K562 (cell line): ENCODE data around the gene DNASE2B. TPM values are rescaled to one million over a fixed set of nuclear protein-coding genes. Genes with fewer than 3 reads are reported as not detected.

Experiments
- ATAC-seq: fragments of 200-7000 bp; cut with Tn5 transposase; 3 replicates; pipeline ENCODE4 v1.9.1; 2020; ENCODE audit warnings: moderate library complexity
- BruUV-seq: library from RNA; stranded (reverse); fragments of 400-500 nt; replicated peaks from 2 replicates; lab custom pipeline; 2021; lab: Mats Ljungman, UMichigan
- CTCF ChIA-PET: fragments of 300-600 bp; formaldehyde crosslinking; extraction: SDS; loops from one replicate; lab custom pipeline; 2021; ENCODE audit warnings: low intra/inter-chr PET ratio; lab: Yijun Ruan, JAX
- POLR2A ChIA-PET: fragments of 300-600, 350-650 bp; sonication (Branson Sonifier 250); formaldehyde crosslinking; extraction: SDS; loops from one replicate; lab custom pipeline; 2021; ENCODE audit warnings: antibody characterized with exemption, inconsistent platforms; lab: Yijun Ruan, JAX
- DNase-seq, 4 experiments: peaks; one replicate each; pipeline versions ENCODE4 v3.0.0 to v3.0.0-alpha.2; 2011 to 2018; ENCODE audit warnings: low spot score in 3 of 4, mixed read lengths in 3 of 4; ENCODE audit errors: extremely low read depth in 1 of 4
- FAIRE-seq: peaks from 2 replicates; lab custom pipeline; 2011; peaks lifted over from hg19 to GRCh38; lab: Jason Lieb, UNC
- H2AFZ ChIP-seq: 2 replicates; pipeline ENCODE4 v1.6.0; 2011; ENCODE audit warnings: low read depth, low read length, control low read depth, inconsistent platforms
- H3K27ac ChIP-seq: fragments of 200-600 bp; 3 replicates; pipeline ENCODE4 v1.8.0; 2011; ENCODE audit warnings: low read depth, mild to moderate bottlenecking, control low read depth, inconsistent platforms, low read length, moderate library complexity, mixed read lengths; ENCODE audit errors: extremely low read depth
- H3K27me3 ChIP-seq, 2 experiments: fragments of 300-600 bp in 1 of 2; 2 replicates in 1 of 2; 3 replicates in 1 of 2; pipeline versions ENCODE4 v1.6.0 to v1.8.0; 2011; ENCODE audit warnings: inconsistent platforms in 2 of 2, low read length in 2 of 2, mild to moderate bottlenecking in 1 of 2, mixed read lengths in 1 of 2, moderate library complexity in 1 of 2; ENCODE audit not compliant: control insufficient read depth in 2 of 2, insufficient read depth in 2 of 2
- H3K36me3 ChIP-seq: fragments of 300-600 bp; 3 replicates; pipeline ENCODE4 v1.8.0; 2011; ENCODE audit warnings: mild to moderate bottlenecking, low read length, inconsistent platforms; ENCODE audit not compliant: control insufficient read depth, insufficient read depth
- H3K4me1 ChIP-seq, 2 experiments: fragments of 200-600 bp in 1 of 2; replicated peaks in 1 of 2; 2 replicates in 1 of 2; 3 replicates in 1 of 2; pipeline versions ENCODE4 v1.5.1 to v1.8.0; 2011; ENCODE audit warnings: inconsistent platforms in 2 of 2, low read length in 2 of 2, mild to moderate bottlenecking in 1 of 2, mixed read lengths in 1 of 2, moderate library complexity in 1 of 2; ENCODE audit not compliant: control insufficient read depth in 2 of 2, insufficient read depth in 2 of 2
- H3K4me2 ChIP-seq: 2 replicates; pipeline ENCODE4 v1.6.1; 2011; ENCODE audit warnings: low read length, control low read depth, inconsistent platforms, mixed read lengths; ENCODE audit not compliant: insufficient read depth
- H3K4me3 ChIP-seq: fragments of 200-600 bp; sonication (generic), shearing (Covaris generic); 2 replicates; pipeline ENCODE4 v1.5.1; 2016; ENCODE audit warnings: control low read depth, inconsistent platforms
- H3K79me2 ChIP-seq: fragments of 200-600 bp; 3 replicates; pipeline ENCODE4 v1.8.0; 2011; ENCODE audit warnings: low read length, inconsistent platforms; ENCODE audit not compliant: control insufficient read depth, insufficient read depth
- H3K9ac ChIP-seq, 2 experiments: 2 replicates each; pipeline versions ENCODE4 v1.6.0 to v1.6.1; 2011; ENCODE audit warnings: low read depth in 2 of 2, low read length in 2 of 2, control low read depth in 1 of 2, inconsistent platforms in 1 of 2, mild to moderate bottlenecking in 1 of 2, mixed read lengths in 1 of 2; ENCODE audit not compliant: insufficient read depth in 1 of 2
- H3K9me1 ChIP-seq: one replicate; pipeline ENCODE4 v1.6.0; 2011; ENCODE audit warnings: inconsistent platforms, mild to moderate bottlenecking, low read length, moderate library complexity; ENCODE audit not compliant: control insufficient read depth, insufficient read depth
- H3K9me3 ChIP-seq: replicated peaks from 2 replicates; pipeline ENCODE4 v1.5.1; 2011; ENCODE audit warnings: low read depth, low read length, inconsistent platforms; ENCODE audit not compliant: control insufficient read depth, insufficient read depth
- H4K20me1 ChIP-seq: replicated peaks from 2 replicates; pipeline ENCODE4 v1.6.1; 2011; ENCODE audit warnings: low read length, inconsistent platforms, mixed read lengths; ENCODE audit not compliant: control insufficient read depth, insufficient read depth
- ARID3A ChIP-seq: IDR thresholded peaks from 2 replicates; pipeline ENCODE4 v1.6.1; 2012; ENCODE audit warnings: low read depth, low read length, improper control_type of control experiment, borderline replicate concordance
- ATF7 ChIP-seq: fragments of 450-650 bp; IDR thresholded peaks from 2 replicates; pipeline ENCODE4 v1.7.1; 2014; ENCODE audit warnings: mild to moderate bottlenecking, moderate library complexity
- CREB1 ChIP-seq, 2 experiments: sonication (generic) in 1 of 2; formaldehyde crosslinking in 1 of 2; IDR thresholded peaks; 2 replicates each; pipeline versions ENCODE4 v1.6.1 to v1.8.0; 2012 to 2022; ENCODE audit warnings: inconsistent platforms in 1 of 2, mild to moderate bottlenecking in 1 of 2, missing genetic modification reagents in 1 of 2, moderate library complexity in 1 of 2
- FOXK2 ChIP-seq, 2 experiments: fragments of 450-650 bp; IDR thresholded peaks in 1 of 2; conservative IDR thresholded peaks in 1 of 2; 2 replicates each; pipeline ENCODE4 v1.6.1; 2016; ENCODE audit warnings: low read depth in 2 of 2, mild to moderate bottlenecking in 1 of 2
- PHF21A ChIP-seq: fragments of 450-650 bp; IDR thresholded peaks from 2 replicates; pipeline ENCODE4 v1.6.1; 2017; ENCODE audit warnings: low read depth, borderline replicate concordance
- ZNF280A ChIP-seq: fragments of 450-650 bp; IDR thresholded peaks from 2 replicates; pipeline ENCODE4 v1.6.1; 2018; ENCODE audit warnings: mild to moderate bottlenecking, low read depth; ENCODE audit not compliant: partially characterized antibody
- WGBS: fragments of 100-300 bp; shearing (Covaris generic); methylation state at CpG from one replicate; pipeline ENCODE4 v1.1.6; 2016; ENCODE audit warnings: low coverage, mixed read lengths; ENCODE audit not compliant: insufficient coverage; ENCODE audit errors: missing lambda C conversion rate; 5-methylcytosine and 5-hydroxymethylcytosine counted together
- in situ Hi-C: fragments of 300-500 bp; cut with MboI; formaldehyde crosslinking; loops from 4 replicates; pipeline ENCODE4 v1.15.0; 2018; ENCODE audit warnings: inconsistent platforms, mixed read lengths
- intact Hi-C: fragments of 100-400 bp; cut with micrococcal nuclease; formaldehyde crosslinking; loops from 2 replicates; pipeline ENCODE4 v1.14.2; 2022
- polyA plus RNA-seq, 8 experiments: library from polyadenylated mRNA; depleted of rRNA in 4 of 8; stranded (reverse) in 5 of 8; unstranded in 3 of 8; fragments of >200 nt; fragmentation: Nextera tagmentation in 2 of 8; fragmentation: Illumina TruSeq in 1 of 8; extraction: Ambion mirVana in 2 of 8; extraction: Trizol in 1 of 8; gene quantifications; 2 replicates each; pipeline versions ENCODE4 v1.2.1 to v1.2.3, GENCODE V29; 2011 to 2014; ENCODE audit warnings: inconsistent platforms in 1 of 8, missing spikeins in 1 of 8
- total RNA-seq, 7 experiments: library from RNA; depleted of rRNA in 6 of 7; stranded (reverse); fragments of >200 nt in 6 of 7; fragmentation: Illumina TruSeq in 2 of 7; extraction: Trizol in 2 of 7; gene quantifications; 2 replicates each; pipeline versions ENCODE4 v1.2.1 to v1.2.3, GENCODE V29; 2011 to 2021; ENCODE audit warnings: low replicate concordance in 1 of 7
- TF ChIP-seq, protein P1 (sequence below): sonication (generic); formaldehyde crosslinking; IDR thresholded peaks from 2 replicates; pipeline ENCODE4 v1.8.0; 2022; ENCODE audit warnings: missing genetic modification reagents, mild to moderate bottlenecking, moderate library complexity, borderline replicate concordance
- TF ChIP-seq, protein P2 (sequence below): fragments of 250-450 bp; sonication (Bioruptor Pico); IDR thresholded peaks from 2 replicates; pipeline ENCODE4 v1.5.0; 2020; ENCODE audit warnings: mild to moderate bottlenecking, borderline replicate concordance

The DNASE2B gene
- total and polyA plus RNA-seq, 9 of the 15 experiments (the other 6 are each of a cell fraction or from before 2014, with no cell fraction given): not detected

GRCh38 chr1:84377480-84378095 lies 20.7 kb upstream of the DNASE2B start (continued):
- TF ChIP-seq, protein P1, sequence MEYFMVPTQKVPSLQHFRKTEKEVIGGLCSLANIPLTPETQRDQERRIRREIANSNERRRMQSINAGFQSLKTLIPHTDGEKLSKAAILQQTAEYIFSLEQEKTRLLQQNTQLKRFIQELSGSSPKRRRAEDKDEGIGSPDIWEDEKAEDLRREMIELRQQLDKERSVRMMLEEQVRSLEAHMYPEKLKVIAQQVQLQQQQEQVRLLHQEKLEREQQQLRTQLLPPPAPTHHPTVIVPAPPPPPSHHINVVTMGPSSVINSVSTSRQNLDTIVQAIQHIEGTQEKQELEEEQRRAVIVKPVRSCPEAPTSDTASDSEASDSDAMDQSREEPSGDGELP (CRISPR knock-in tag): no peak

GRCh38 chr1:84379138-84379916 lies 19.0 kb upstream of the DNASE2B start:
- DNase-seq (no peak), FAIRE-seq (no peak), ATAC-seq (no peak)
- intact Hi-C loops: no loop called here
- no peak overlapping the region for H3K4me3 ChIP-seq
- H3K27ac ChIP-seq: no peak overlapping the region
- CTCF ChIA-PET: interaction anchor here (0.6 kb wide), 1 partner anchor 942 kb away, joined by 3 read pairs; no protein-coding TSS in a partner anchor
- H3K4me2 ChIP-seq: no peak overlapping the region
- H4K20me1 ChIP-seq: no peaks in the 10 kb centered on the region
- peaks cover 0 to 7% of the 10 kb centered on the region in 2 experiments; a peak in 2 of 5 replicates for H3K4me1 ChIP-seq
- POLR2A ChIA-PET: no interaction called here
- H2AFZ ChIP-seq: no peak overlapping the region
- in situ Hi-C loops: no loop called here
- no peaks in the 10 kb centered on the region for H3K36me3 ChIP-seq
- BruUV-seq: no TSS peak
- 49% methylated on average over 4 of the region's 4 CpGs for WGBS
- H3K9me3 ChIP-seq: no peaks in the 10 kb centered on the region
- no peak overlapping the region for H3K9ac ChIP-seq
- H3K79me2 ChIP-seq: no peaks in the 10 kb centered on the region
- H3K27me3 ChIP-seq: no peaks in the 10 kb centered on the region
- no peaks in the 10 kb centered on the region for H3K9me1 ChIP-seq
- TF ChIP-seq ATF7: no peak
- TF ChIP-seq PHF21A: no peak
- no peak for TF ChIP-seq ZNF280A
- no peak for TF ChIP-seq FOXK2 (conservative IDR thresholded peaks at IDR 0.05 in 1 of 2, IDR thresholded peaks at IDR 0.05 in 1 of 2; ENCODE audit: low read depth in 2 of 2)
- TF ChIP-seq ARID3A: no peak
- TF ChIP-seq, protein P2, sequence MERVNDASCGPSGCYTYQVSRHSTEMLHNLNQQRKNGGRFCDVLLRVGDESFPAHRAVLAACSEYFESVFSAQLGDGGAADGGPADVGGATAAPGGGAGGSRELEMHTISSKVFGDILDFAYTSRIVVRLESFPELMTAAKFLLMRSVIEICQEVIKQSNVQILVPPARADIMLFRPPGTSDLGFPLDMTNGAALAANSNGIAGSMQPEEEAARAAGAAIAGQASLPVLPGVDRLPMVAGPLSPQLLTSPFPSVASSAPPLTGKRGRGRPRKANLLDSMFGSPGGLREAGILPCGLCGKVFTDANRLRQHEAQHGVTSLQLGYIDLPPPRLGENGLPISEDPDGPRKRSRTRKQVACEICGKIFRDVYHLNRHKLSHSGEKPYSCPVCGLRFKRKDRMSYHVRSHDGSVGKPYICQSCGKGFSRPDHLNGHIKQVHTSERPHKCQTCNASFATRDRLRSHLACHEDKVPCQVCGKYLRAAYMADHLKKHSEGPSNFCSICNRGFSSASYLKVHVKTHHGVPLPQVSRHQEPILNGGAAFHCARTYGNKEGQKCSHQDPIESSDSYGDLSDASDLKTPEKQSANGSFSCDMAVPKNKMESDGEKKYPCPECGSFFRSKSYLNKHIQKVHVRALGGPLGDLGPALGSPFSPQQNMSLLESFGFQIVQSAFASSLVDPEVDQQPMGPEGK (CRISPR knock-in tag): no peak
- TF ChIP-seq CREB1 (IDR thresholded peaks at IDR 0.05): no peak
- TF ChIP-seq CREB1 (CRISPR knock-in tag; IDR thresholded peaks at IDR 0.05): no peak
